HG03045 (cell line): ENCODE results near the gene TEX26.

ENCODE experiments used
- ATAC-seq: cut with Tn5 transposase; IDR thresholded peaks from one replicate; pipeline ENCODE4 v1.9.1; 2021; ENCODE audit warnings: mild to moderate bottlenecking, moderate library complexity; ENCODE audit not compliant: unreplicated experiment

Gene TEX26

DNA sequence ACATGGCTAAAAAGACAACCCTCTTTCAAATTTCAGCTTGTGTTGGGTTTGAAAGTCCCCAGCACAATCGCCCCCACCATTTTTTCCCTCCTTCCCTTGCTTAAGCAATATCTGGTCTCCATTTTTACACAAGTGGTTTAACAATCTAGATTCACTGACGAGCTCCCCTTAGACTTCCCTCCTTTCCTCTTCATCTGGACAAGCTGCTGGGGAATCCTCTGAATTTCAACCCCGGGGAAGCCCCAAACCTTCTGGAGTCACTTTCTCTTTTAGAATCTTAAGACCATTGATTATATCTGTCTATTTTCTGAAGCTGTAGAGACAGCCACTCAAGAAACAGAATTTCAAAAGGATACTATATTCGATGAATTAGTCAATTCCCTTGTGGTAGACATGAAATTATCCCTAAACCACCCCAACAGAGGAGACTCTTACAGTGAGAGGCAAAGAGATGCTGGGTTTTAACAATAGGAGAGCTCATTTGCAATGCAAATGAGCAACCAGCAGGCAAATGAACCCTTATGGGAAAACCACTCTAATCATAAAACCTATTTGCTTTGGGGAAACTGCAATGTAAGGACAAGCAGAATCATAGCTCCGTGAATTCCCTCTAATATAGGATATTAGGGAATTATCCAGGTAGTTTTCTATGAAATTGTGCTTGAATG lies 78.9 kb downstream of the TEX26 start:
- ATAC-seq, result no peak

DNA sequence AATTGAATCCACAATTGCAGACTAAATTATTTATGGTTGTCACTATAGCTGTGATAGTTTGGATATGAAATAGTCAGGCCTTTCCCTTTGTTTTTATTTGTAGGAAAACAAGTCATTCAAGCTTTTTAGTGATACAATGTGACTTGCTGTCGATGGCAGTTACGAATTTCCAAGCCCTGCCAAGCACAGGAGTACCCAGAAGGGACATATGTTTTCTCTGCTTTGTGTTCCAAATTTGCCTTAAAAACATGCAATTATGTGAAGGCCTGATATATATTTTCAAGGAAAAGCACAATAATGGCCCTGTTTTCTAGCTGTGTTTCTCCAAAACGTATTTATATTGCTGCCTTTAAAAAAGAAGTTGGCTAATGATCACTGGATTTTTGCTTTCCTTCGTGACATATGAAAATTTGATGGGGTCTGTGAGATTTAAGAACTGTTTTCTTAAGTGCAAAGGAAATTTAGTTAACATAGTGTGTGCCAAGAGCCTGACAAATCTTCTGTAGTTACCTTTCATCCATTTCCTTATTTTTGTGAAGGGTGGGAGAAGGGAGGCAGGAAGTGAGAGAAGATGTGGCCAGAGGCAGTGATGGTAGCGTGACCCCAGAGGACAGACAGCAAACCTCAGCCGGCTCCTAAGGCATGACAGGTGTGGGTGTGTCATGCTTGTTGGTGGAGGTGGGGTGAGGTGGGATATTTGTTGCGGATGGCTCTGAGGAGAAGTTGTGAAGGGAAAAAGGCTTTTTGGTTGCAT lies 79.6 kb downstream of the TEX26 start:
- ATAC-seq, result no peak

- no peak for ATAC-seq
Observed at GRCh38 chr13:31012655-31013024, 80.2 kb downstream of the TEX26 start.

- ATAC-seq, result no peak
Observed at GRCh38 chr13:31014456-31014855, 82.0 kb downstream of the TEX26 start.

DNA sequence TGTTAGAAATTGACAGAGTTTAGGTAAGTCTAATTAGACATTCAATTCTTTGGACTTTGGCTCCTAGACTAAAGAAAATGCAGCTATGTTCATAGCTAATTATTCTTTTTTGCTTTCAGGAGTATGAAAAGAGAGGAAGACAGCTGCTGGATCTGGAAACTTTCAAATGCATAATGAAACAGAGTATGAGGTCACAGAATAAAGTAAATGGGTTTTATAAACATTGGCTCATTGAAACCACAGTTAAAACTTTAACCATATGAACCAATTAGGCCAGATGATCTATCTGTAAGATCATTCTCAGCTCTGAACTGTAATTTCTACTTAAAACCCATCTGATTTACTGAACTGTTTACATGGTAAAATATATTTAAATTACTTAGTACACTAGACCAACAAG lies 82.7 kb downstream of the TEX26 start:
- ATAC-seq, result no peak

DNA sequence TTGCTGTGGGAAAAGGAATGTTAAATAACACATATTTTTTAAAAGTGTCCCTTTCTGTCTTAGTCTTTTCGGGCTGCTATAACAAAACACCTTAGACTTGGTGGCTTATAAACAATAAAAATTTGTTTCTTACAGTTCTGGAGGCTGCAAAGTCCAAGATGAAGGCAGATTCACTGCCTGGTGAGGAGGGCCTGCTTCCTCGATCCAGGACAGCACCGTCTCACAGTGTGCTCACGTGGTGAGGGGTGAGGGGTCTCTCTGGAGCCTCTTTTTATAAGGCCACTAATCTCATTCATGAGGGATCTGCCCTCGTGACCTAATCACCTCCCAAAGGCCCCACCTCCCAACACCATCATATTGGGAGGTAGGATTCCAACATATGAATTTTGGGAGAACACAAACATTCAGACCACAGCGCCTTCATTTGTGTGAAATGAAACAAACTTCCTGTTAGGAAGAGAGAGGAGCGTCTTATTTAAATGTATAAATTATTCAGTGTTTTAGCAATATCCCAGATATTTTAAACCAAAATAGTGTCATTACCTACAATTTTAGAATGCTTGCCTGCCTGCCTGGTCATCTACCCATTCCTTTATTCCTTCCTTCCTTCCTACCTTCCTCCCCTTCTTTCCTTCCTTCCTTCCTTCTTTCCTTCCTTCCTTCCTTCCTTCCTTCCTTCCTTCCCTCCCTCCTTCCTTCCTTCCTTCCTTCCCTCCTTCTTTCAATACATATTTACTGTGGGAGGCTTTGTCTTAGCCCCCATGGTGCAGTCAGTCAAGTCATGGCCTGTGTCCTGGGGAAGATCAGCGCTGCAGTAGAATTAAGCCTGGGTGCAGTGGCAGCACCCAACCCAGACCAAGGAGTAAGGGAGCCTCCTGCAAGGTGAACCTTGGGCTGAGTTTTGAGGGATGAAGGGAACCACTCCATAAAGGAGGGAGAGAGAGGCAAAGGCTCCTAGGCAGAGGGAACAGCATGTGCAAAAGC lies 84.2 kb downstream of the TEX26 start:
- ATAC-seq, result no peak

GRCh38 chr13:31018511-31018910 lies 86.1 kb downstream of the TEX26 start:
- ATAC-seq, result no peak

DNA sequence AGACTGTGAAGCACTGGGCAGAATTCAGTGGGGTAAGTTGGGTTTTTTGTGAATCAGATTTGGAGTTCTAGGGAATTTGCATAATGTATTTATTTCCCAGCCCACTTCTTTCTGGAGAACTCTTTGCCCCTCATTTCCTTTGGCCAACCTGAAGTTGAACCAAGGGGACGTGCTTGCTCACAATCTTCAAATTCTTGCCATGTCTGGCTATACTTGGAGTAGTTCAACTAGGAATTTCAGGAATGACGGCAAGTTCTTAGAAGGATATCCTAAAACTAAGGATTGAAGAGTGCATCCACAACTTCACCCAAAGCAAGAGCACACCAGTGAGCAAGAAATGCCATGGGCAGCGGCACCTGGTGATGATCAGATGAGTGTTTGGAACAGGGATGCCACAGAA lies 88.5 kb downstream of the TEX26 start:
- no peak for ATAC-seq

DNA sequence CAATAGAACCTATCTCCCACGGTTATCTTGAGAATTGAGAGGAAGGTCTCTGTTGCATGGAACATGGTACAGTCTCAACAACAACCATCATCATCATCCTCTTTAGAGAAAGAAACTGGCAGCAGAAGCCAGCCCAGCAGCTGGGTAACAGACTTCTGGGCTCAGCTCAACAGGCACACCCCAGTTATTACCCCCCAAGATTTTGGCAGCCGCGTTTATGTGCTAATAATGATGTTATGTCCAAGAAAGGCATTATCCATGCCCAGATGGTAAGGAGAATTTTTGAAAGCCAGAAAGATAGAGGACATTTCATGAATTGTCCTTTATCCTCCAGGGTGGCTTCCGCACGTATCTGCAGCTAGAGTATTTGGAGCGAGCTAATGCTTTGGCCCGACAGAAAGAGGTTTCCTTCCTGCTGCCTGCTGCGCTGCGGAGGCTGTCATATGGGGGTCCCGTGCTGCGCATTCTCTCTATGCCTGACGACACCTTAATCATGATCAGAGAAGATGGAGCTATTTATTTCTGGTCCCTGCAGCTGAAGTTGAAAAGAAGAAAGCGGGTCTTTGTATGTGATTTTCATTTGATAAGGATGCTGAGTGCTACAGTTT lies 89.9 kb downstream of the TEX26 start:
- no peak for ATAC-seq

DNA sequence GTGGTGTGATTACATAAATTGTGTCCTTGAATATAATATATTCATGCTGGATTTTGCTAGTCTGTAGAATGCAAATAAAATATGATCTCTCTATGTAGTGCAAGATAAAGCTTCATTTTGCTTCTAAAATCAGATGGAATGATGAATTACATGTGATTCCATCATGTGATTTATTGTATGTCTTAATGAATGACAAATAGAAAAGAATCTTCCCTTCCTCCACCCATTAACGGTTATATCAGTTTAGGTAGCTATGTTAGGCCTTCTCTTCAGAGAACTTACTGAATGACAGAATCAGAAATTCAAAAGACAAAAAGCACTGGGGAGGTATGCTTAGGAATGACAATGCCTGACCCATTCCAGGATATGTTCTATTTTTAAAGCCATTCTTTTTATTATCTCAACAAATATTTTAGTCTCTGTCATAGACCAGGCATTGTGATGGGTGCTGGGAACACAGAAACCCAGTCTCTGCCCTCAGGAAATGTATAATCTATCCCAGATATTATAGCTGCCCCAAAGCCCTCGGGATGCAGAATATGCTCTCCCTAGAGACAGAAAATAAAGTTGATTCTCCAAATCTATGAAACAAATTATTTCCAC lies 90.6 kb downstream of the TEX26 start:
- no peak for ATAC-seq
